Epidermal melanocyte (primary cell): ENCODE measurements around the gene GRIK2.

Experiments
- DNase-seq: peaks from one replicate; pipeline ENCODE4 v3.0.0; 2011; ENCODE audit warnings: low spot score; ENCODE audit not compliant: insufficient read length

GRIK2 gene

DNA sequence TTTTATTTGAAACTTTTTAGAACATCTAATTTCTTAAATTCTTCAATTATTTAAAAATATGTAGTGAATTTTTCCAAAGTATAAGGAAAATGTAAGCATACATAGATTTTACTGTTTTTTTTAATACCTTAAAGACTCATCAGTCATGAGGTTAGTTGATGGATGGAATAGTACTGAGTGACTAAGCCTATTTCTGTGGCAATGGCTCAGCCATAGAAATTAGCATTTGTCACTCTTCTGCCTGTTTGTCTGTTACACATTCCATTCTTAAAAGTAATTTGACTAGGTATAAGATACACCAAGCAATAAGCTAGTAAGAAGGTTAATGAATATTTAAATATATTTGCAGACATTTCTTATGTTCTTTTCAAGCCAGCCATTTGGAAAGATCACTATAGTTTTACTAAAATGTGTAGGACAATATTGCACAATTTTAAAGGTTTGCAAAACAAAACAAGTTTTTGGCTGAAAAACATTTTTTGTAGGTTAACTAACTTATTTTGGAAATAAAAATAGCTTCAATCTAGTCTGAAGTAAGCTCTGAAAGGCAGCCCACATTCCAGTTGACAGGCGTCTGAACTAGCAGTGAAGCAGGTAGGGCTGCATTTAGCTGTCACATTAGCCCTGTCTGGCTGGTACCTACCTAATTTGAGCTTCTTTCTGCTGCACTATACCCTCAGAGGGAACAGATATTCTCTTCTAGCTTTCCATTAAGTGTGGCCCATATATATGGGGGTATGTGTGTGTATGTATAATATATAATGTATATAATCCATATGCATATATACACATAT lies 385.7 kb downstream of the GRIK2 start:
- DNase-seq: no peak

DNA sequence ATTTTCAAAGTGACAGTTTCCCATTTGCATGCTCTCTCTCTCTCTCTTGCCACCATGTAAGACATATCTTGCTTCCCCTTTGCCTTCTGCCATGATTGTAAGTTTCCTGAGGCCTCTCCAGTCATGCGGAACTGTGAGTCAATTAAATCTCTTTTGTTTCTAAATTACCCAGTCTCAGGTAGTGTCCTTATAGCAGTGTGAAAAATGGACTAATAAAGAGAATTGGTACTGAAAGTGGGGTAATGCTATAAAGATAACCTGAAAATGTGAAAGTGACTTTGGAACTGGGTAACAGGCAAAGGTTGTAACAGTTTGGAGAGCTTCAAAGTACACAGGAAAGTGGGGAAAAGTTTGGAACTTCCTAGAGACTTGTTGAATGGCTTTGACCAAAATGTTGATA lies 389.8 kb downstream of the GRIK2 start:
- DNase-seq: no peak

DNA sequence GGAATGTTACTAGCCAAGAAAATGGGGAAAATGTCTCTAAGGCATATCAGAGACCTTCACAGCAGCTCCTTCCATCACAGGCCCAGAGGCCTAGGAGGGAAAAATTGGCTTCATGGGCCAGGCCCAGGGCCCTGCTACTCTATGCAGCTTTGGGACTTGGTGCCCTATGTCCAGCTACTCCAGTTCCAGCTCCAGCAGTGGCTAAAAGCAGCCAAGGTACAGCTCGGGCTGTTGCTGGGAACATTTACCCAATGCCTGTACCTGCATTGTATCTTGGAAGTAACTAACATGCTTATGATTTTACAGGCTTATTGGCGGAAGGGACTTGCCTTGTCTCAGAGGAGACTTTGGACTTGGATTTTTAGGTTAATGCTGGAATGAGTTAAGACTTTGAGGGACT lies 390.6 kb downstream of the GRIK2 start:
- DNase-seq: no peak

DNA sequence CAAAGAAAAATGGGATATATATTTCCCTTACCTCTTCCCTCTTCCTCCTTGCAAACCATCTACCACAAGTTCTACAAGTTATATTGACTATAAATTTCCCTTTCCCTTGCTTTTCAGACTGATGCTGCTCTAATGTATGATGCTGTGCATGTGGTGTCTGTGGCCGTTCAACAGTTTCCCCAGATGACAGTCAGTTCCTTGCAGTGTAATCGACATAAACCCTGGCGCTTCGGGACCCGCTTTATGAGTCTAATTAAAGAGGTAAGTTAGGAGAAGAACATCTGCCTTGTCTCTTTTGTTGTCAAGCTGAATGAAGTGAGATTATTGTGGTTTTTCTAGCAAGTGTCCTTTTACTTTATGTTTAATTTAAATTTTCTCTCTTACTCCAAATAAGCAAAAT lies 406.0 kb downstream of the GRIK2 start:
- DNase-seq: no peak

DNA sequence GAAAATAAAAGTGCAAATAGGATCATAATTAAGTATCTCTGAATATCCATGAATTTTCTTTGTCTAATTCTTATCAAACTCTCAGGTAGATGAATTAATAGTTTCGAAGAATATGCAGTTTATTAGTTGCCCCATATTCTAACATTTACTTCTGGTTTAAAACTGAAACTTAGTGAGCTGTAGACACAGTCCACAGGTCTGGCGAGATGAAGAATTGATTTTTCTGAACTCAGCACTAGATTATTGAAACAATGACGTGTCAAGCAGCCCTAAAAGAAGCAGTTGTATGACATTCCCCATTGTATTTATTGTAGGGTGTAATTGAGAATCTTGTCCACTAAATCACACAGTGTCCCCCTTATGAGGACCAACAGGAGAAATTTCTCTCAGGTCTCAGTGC lies 407.1 kb downstream of the GRIK2 start:
- DNase-seq: no peak

DNA sequence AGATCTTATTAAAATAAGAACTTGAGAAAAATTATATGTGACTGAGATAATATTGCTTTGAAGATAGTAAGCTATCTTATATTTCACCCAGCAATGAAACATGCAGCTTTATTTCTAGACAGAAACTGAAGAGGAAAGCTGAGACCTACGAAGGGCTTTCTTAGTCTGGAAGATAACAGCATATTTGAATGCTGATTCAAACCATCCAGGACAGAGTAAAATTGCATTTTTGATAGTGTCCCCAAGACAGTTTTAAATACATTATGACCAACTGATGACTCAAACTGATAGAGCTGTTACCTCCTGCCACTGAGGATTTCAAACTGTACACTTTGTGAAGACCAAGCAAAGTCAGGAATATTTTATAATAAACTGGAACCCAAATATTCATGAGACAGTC lies 409.6 kb downstream of the GRIK2 start:
- DNase-seq: no peak

DNA sequence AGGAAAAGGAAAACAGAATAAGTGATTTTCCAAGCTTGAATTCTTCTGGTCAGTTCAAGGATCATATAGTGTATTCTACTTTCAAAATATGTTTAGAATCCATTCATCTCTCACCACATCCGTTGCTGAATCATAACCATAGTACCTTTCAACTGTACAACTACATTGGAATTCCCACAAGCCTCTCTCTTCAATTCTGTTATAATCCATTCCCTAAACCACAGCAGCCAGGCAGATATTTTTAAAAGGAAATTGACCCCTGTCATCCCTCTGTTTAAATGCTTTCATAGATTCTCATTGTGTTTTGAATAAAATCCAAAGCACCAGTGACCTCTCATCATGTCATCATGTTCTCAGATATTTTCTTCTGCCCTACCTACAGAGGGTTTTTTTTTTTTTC lies 412.7 kb downstream of the GRIK2 start:
- DNase-seq: no peak

DNA sequence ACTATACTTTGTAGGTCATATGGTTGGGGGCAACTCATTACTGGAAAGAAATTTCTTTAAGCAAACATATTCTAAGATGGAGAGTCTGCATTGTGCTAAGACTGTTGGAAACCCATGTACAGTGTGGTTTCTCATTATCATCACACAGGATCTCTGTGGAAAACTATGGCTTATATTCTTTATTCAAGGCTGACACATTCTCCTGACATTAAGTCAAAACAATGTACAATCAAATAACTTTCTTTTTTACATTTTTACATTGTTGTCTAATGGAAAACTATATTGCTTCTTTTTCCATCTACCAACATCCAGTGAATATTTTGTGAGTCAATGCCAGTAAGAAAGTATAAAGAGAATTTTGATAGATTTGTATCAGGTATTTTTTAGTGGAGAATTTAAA lies 417.6 kb downstream of the GRIK2 start:
- no peak for DNase-seq

DNA sequence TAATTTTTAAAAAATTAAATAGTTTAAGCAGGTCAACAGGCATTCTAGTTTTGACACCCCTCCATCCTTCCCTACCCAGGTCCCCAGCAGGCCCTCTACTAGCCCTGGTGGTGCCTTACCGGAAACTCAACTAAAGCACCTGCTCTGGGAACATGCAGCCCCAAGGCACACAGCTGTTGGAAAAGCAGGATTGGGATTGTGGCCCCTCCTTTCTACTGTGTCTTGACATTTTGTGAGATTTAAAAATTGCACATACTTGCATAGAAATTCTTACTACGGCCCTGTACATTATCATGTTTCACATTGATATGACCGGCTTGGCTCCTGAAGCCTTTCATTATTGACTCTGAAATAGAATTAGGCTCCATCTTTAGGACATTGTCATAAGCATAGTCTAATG lies 423.2 kb downstream of the GRIK2 start:
- no peak for DNase-seq

DNA sequence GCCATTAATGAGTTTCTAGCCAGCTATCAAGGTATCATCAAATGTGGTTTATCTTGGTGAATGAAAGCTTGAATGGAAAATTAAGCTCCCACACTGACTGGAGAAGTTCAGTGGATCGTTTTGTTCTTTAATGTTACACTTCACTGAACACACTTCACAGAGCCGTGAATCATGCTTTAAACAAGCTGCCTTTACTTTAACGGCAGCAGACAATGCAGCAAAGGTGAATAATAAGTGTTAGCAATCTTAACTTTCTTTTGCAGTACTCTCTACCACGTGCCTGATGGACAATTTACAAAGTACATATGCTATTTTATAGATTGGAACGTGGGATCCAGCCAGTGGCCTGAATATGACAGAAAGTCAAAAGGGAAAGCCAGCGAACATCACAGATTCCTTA lies 424.5 kb downstream of the GRIK2 start:
- no peak for DNase-seq

DNA sequence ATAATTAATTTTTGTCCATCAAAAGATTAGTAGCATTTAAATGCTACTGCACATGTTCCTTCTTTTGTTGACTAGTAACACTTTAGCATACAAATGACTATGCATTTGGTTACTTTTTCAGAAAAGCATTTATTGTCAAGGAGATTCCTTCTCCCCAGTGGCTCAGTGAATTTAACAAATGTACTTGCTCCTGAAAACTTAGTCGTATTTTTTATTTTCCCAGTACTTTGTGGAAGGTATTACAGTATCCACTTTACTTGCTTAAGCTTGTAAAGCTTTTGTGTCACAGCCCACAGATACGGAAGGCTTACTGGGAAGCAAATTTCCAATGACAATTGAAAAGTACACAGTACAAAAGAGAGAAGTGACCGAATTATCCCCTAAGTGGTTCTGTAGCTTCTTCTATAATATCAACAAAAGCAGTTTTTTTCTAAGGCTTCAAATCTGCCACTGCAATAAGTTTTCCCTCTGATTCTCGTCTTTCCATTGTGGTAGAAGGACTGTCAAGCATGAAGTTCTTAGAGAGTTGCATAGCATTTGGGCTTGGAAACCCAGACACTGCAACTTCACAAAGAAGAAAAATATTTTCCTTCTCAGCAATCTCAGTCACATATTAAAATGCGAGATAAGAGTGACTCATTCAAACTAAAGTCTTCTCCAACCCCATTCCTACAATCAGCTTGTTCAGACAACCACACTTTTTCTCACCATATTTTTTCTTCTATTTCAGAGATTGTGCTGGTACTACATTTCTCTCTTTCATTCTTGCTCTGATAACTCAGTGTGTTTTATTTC lies 431.2 kb downstream of the GRIK2 start:
- DNase-seq: no peak

DNA sequence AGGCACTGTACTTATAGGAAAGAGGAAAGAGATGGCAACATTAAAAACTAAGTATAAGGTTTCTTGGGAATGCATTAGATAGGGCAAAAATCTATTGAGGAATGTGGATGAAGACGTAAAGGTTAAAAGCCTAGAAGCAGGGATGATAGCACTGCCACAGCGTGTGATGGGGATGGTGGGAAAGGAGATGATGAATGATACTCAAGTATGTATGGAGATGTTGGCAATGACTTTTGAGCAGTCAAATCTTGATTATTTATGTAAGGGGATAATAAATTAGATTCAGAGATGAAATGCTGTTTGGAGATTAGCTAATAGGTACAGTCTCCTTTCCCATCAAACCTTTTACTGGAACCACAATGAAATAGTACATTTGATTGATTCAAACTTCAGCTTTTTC lies 432.8 kb downstream of the GRIK2 start:
- no peak for DNase-seq

DNA sequence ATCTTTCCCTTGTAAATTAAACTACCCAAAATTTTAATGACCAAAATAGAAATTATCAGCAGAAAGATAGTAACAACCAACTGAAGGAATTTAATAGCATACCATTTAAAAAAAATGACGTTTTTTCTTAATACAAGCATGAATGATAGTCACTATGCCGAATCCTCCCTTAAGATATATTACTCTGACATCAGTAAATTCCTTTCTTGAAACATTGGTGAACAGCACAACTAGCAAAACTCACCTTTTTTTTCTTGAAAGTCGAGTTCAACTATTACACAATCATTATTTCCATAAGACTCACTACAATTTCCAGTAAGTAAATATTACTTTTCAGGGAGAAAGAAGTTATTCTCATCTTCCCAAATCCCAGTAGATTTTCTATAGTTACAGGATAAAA lies 433.2 kb downstream of the GRIK2 start:
- no peak for DNase-seq

DNA sequence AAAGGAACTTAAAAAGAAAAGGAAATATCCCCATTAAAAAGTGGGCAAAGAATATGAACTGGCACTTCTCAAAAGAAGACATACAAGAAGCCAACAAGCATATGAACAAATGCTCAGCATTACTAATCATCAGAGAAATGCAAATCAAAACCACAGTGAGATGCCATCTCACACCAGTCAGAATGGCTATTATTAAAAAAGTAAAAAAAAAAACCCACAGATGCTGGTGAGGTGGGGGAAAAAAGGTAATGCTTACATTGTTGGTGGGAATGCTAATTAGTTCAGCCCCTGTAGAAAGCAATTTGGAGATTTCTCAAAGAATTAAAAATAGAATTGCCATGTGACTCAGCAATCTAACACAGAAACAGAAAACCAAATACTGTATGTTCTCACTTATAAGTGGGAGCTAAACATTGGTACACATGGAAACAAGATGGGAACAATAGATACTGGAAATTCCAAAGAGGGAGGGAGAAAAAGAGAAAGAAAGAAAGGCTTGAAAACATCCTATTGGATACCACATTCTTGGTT lies 437.1 kb downstream of the GRIK2 start:
- DNase-seq: no peak

DNA sequence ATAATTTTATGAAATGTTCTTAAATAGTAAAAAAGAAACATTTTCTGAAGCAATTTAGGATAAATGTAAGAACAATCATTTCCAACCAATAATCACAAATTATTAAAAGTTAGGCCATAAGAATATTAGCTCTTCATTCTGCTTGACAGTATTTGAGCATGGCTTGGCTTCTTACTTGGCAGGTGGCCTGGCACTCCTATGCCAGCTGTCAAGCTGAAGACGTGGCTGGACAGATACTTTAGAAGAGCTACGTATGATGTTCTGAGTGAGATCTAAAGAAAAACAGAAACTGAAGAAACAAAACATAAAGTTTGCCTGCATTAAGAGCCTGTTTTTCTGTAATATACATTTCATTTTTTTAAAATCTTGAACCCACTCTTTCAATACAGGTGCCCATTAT lies 438.9 kb downstream of the GRIK2 start:
- DNase-seq: no peak

DNA sequence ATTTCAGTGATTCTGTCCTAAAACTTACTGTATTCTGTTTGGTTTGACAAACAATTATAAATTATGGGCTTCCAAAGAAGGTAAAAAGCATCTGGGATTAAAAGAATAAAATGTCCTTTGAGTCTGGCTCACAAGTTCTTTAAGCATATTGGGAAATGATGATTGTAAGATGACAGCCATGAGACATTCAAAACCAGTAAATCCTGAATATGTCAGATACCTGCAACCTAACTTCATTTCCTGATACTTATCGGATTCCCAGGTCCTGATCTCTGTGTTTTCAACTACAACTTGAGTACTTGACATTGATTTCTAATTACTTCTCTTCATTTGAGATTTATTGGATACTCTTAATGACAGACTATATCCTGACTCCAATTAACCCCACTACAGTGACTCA lies 446.6 kb downstream of the GRIK2 start:
- DNase-seq: no peak

DNA sequence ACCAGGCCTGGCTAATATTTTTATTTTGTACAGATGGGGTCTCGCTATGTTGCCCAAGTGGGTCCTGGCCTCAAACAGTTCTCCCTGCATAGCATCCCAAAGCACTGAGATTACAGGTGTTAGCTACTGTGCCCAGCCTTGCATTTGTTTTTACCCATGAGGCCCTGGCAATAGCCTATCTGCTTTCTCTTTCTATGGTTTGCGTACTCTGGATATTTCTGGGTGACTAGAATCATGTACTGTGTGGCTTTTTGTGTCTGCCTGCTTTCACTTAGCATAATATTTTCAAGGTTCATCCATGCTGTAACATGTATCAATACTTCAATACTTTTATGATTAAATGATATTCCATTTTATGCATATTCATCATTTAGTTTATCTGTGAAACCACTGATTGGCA lies 451.7 kb downstream of the GRIK2 start:
- no peak for DNase-seq

DNA sequence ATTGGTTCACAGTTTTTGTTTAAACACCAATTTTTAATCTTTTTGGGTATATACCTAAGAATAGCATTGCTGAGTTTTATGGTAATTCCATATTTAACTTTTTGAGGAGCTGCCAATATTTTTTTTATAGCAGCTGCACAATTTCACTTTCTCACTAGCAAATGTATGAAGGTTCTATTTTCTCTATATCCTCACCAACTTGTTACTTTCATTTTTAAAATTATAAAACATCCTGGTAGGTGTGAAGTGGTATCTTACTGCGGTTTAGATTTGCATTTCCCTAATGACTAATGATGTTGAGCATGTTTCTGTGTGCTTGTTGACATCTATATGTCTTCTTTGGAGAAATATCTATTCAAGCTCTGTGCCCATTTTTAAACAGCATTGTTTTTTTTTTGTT lies 452.1 kb downstream of the GRIK2 start:
- no peak for DNase-seq

DNA sequence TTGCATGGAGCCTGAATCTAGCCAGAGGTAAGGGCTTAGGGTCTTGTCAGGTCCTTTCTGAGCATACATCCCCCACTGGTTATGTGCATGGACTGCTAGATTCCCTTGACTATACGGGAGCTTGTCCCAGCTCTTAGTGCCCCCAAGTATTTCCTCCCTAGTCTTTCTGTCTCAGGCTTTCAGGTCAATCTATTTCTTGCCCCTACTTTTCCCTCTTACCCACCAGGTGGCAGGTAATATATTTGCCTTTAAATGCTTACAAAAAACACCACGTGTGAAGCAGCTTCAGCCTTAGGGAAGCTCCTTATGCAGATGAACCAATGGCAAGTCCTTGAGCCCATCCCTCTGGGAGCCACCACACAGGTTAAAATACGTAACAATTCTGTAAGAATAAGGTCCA lies 454.2 kb downstream of the GRIK2 start:
- DNase-seq: no peak

DNA sequence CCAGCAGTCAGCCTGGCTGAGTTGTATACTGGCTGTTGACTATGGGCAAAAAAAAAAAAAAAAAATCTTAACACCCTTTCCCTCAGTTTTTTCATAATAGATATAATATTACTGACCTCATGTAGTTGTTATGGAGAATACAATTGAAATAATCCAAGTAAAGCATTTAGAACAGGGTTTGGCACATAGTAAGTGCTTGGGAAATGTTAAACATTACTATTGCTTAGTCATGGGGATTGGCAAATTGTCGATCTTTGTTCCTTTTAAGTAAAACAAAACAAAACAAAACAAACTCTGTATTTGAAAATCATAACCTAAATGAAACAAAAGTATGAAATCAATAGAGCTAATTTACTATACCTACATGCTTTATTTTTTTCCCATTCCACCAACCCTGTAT lies 458.4 kb downstream of the GRIK2 start:
- no peak for DNase-seq

DNA sequence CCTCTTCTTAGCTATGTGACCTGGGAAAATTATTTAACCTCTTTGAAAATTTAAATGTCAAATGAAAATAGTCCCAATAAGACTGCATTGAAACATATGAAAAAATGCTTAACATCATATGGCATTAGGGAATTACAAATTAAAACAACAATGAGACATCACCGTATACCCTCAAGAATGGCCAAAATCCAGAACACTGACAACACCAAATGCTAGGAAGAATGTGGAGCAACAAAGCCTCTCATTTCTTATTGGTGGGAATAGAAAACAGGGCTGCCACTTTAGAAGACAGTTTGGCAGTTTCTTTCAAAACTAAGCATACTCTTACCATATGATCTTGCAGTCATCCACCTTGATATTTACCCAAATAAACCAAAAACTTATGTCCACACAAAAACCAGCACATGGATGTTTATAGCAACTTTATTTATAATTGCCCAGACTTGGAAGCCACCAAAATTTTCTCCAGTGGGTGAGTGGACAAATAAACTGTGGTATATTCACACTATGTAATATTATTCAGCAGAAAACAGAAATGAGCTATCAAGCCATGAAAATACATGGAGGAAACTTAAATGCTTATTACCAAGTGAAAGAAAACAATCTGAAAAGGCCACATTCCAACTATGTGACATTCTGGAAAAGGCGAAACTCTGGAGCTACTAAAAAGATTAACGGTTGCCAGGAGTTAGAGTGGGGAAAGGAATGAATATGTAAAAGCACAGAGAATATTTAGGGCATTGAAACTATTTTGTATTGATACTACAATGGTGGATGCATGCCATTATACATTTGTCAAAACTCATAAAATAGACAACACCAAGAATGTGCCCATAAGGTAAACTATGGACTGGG lies 459.9 kb downstream of the GRIK2 start:
- no peak for DNase-seq

DNA sequence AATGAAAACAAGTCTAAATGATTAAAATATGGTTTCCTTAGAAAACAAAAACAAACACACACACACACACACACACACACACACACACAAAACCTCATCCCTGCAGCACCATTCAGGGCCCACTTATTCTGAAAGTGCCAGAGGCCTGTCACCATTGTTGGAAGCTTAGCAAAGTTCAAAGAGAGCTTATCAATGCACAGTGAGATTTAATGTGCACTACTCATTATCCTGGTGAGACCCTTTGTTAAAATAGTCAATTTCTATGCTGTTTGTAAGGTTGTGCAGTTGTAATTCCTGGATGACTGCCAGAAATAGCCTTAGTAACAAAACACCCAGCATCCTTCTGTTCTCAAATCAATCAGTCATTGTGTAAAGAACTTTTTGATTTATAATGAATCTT lies 482.9 kb downstream of the GRIK2 start:
- no peak for DNase-seq
